ENCODE results near the gene CYP2U1. TPM values are rescaled to one million over a fixed set of nuclear protein-coding genes. Genes with fewer than 3 reads are reported as not detected.

The CYP2U1 gene
- total RNA-seq: 1.3 and 1.4 TPM in 2 replicates

DNA sequence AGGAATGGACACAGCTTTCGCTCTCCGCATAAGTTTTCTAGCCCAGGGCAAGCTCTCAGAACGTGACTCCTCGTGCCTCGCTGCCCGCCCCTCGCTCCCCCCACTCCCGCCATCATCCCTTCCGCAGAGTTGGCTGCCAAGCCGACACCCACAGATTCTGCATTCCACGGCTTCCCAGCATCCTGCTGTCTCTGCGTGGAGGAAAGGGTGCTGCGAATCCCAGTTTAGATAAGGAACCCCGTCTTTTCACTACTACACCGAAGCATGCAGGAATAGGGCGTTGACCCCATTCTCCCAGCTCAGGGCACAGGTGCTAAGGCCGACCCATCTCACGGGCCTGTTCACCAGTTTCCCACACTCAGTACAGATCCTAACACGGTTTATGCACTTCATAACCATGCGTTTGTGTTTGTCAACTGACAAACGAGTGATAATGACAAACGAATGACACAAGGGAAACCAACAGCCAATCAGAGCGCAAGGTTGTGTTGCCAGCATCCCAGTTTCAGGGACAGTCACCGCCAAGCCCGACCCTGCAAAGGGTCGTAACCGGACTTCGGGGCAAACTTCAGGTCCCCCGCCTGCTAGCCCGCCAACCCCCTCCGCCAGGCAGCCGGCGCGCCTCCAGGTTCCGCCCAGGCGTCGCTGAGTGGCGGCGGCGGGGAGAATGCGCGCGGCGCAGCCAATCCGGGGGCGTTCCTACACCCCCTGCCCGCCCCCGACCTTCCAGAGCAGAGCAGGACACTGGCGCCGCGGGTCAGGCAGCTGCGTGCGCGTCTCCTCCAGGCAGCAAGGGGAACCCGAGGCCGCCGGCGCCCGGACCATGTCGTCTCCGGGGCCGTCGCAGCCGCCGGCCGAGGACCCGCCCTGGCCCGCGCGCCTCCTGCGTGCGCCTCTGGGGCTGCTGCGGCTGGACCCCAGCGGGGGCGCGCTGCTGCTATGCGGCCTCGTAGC is at the start of gene CYP2U1:
TSS of gene CYP2U1 (plus strand) at position 729 of the 954 bp plus-strand sequence. CDS start at position 824, 95 bp downstream.
- FAIRE-seq (no peak), DNase-seq (ENCODE audit: low read depth) (peak; percentile 41)
- H3K4me3 ChIP-seq (ENCODE audit: low read depth, low read length): peak within 1 kb of the TSS; percentile 45
- no peaks in the 10 kb centered on the region for H3K36me3 ChIP-seq (ENCODE audit: control insufficient read depth, insufficient read depth, low read length)
- no peak for TF ChIP-seq CTCF (IDR thresholded peaks at IDR 0.05; ENCODE audit: insufficient read depth, low read length, severe bottlenecking)
- no peaks in the 10 kb centered on the region for H3K27me3 ChIP-seq (ENCODE audit: control insufficient read depth, insufficient read depth, low read length)

- TF ChIP-seq CTCF (IDR thresholded peaks at IDR 0.05; ENCODE audit: insufficient read depth, low read length, severe bottlenecking): no peak
- no peak overlapping the region for H3K4me3 ChIP-seq (ENCODE audit: low read depth, low read length)
- no peak for FAIRE-seq
- DNase-seq (ENCODE audit: low read depth): peak; percentile 72
- no peaks in the 10 kb centered on the region for H3K27me3 ChIP-seq (ENCODE audit: control insufficient read depth, insufficient read depth, low read length)
- H3K36me3 ChIP-seq (ENCODE audit: control insufficient read depth, insufficient read depth, low read length): no peaks in the 10 kb centered on the region
These were observed 45.5 kb upstream of the CYP2U1 start for GRCh38 chr4:107885865-107886264.

GRCh38 chr4:107888237-107888636 is 43.1 kb upstream of the CYP2U1 start:
- DNase-seq (ENCODE audit: low read depth) (no peak), FAIRE-seq (no peak)
- TF ChIP-seq CTCF (IDR thresholded peaks at IDR 0.05; ENCODE audit: insufficient read depth, low read length, severe bottlenecking): no peak
- H3K27me3 ChIP-seq (ENCODE audit: control insufficient read depth, insufficient read depth, low read length): no peaks in the 10 kb centered on the region
- no peaks in the 10 kb centered on the region for H3K36me3 ChIP-seq (ENCODE audit: control insufficient read depth, insufficient read depth, low read length)
- no peak overlapping the region for H3K4me3 ChIP-seq (ENCODE audit: low read depth, low read length)

- DNase-seq (ENCODE audit: low read depth) (no peak), FAIRE-seq (no peak)
- Histone ChIP-seq H3K4me3 (ENCODE audit: low read depth, low read length) (no peak overlapping the region), H3K36me3 (ENCODE audit: control insufficient read depth, insufficient read depth, low read length) (no peaks in the 10 kb centered on the region), H3K27me3 (ENCODE audit: control insufficient read depth, insufficient read depth, low read length) (no peaks in the 10 kb centered on the region)
- no peak for TF ChIP-seq CTCF (IDR thresholded peaks at IDR 0.05; ENCODE audit: insufficient read depth, low read length, severe bottlenecking)
These were observed 40.6 kb upstream of the CYP2U1 start for GRCh38 chr4:107890779-107891178.

DNA sequence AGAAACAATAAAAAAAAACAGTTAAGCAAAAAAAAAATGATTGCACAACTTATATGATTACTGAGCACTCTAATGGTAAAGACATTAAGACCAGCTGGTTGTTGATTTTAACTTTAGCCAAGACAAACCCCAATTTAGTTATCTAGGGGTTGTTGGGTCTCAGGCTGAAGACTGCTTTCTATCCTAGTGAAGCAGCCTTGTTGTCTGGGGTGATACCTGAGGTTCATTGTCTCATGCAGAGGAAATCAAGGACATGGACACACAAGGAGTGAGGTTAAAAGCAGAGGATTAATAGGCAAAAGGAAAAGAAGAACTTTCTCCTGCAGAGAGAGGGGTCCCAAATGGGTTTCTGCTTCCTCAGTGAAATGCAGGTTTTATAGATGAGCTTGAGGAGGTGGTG is 40.0 kb upstream of the CYP2U1 start:
- DNase-seq (ENCODE audit: low read depth) (no peak), FAIRE-seq (no peak)
- no peak for TF ChIP-seq CTCF (IDR thresholded peaks at IDR 0.05; ENCODE audit: insufficient read depth, low read length, severe bottlenecking)
- Histone ChIP-seq H3K36me3 (ENCODE audit: control insufficient read depth, insufficient read depth, low read length) (no peaks in the 10 kb centered on the region), H3K4me3 (ENCODE audit: low read depth, low read length) (no peak overlapping the region), H3K27me3 (ENCODE audit: control insufficient read depth, insufficient read depth, low read length) (no peaks in the 10 kb centered on the region)
